AG09309 (cell line): ENCODE results near the gene NMU.

ENCODE experiments used
- DNase-seq: peaks from one replicate; pipeline ENCODE4 v3.0.0-alpha.2; 2010; ENCODE audit warnings: low read depth
- H3K4me3 ChIP-seq: 2 replicates; pipeline ENCODE4 v1.5.1; 2011; ENCODE audit warnings: mild to moderate bottlenecking, low read depth, low read length, moderate library complexity; ENCODE audit not compliant: control insufficient read depth
- CTCF ChIP-seq: IDR thresholded peaks from 2 replicates; pipeline ENCODE4 v1.5.1; 2011; ENCODE audit warnings: mild to moderate bottlenecking, low read depth, low read length, inconsistent platforms; ENCODE audit not compliant: insufficient read depth, control insufficient read depth; ENCODE audit errors: missing control alignments

Gene NMU

GRCh38 chr4:55671667-55672066 lies 35.6 kb upstream of the NMU start:
- no peak for TF ChIP-seq CTCF
- no peak for DNase-seq
- H3K4me3 ChIP-seq, result no peak overlapping the region

GRCh38 chr4:55670695-55671094 lies 34.6 kb upstream of the NMU start:
- DNase-seq, result no peak
- TF ChIP-seq CTCF, result no peak
- H3K4me3 ChIP-seq, result no peak overlapping the region

GRCh38 chr4:55668449-55668848 lies 32.4 kb upstream of the NMU start:
- no peak for TF ChIP-seq CTCF
- H3K4me3 ChIP-seq, result no peak overlapping the region
- no peak for DNase-seq

GRCh38 chr4:55666535-55666934 lies 30.4 kb upstream of the NMU start:
- DNase-seq, result no peak
- TF ChIP-seq CTCF, result no peak
- no peak overlapping the region for H3K4me3 ChIP-seq

- no peak for DNase-seq
- no peak overlapping the region for H3K4me3 ChIP-seq
- no peak for TF ChIP-seq CTCF
These were observed 27.0 kb upstream of the NMU start for GRCh38 chr4:55663145-55663544.

GRCh38 chr4:55661398-55662056 lies 25.4 kb upstream of the NMU start:
- no peak for DNase-seq
- no peak for TF ChIP-seq CTCF
- H3K4me3 ChIP-seq, result no peak overlapping the region

- no peak for TF ChIP-seq CTCF
- no peak for DNase-seq
- H3K4me3 ChIP-seq, result no peak overlapping the region
These were observed 22.6 kb upstream of the NMU start for GRCh38 chr4:55658657-55659056.
